GM19372 (cell line): ENCODE data around the gene LARP4.
"Not testable (repeated sequence)": the region's sequence is repeated elsewhere in the genome, so short reads cannot be mapped to it uniquely, and the experiment has no call there.

Experiments
- ATAC-seq: cut with Tn5 transposase; IDR thresholded peaks from one replicate; pipeline ENCODE4 v1.9.1; 2021; ENCODE audit warnings: mild to moderate bottlenecking, low read depth, moderate library complexity; ENCODE audit not compliant: unreplicated experiment

LARP4 gene

GRCh38 chr12:50520416-50521207 is 119.9 kb downstream of the LARP4 start:
- ATAC-seq, result no peak

- not testable (repeated sequence) for ATAC-seq
Measured at GRCh38 chr12:50521781-50522180, 121.1 kb downstream of the LARP4 start.

- no peak for ATAC-seq
Measured at GRCh38 chr12:50523772-50524171, 123.1 kb downstream of the LARP4 start.

GRCh38 chr12:50524621-50525020 is 123.9 kb downstream of the LARP4 start:
- ATAC-seq, result no peak

- no peak for ATAC-seq
Measured at GRCh38 chr12:50525422-50525821, 124.7 kb downstream of the LARP4 start.

- ATAC-seq, result no peak
Measured at GRCh38 chr12:50527359-50527726, 126.7 kb downstream of the LARP4 start.

- no peak for ATAC-seq
Measured at GRCh38 chr12:50528800-50529199, 128.1 kb downstream of the LARP4 start.

- ATAC-seq, result no peak
Measured at GRCh38 chr12:50529345-50529744, 128.7 kb downstream of the LARP4 start.
